ENCODE measurements around the gene OOSP1.
"Not testable (repeated sequence)": the region's sequence is repeated elsewhere in the genome, so short reads cannot be mapped to it uniquely, and the experiment has no call there.

OOSP1 gene

GRCh38 chr11:59960502-59961381 is 22.5 kb downstream of the OOSP1 start:
- no peak for DNase-seq (ENCODE audit: low read depth in 3 of 3)

GRCh38 chr11:59962107-59962482 is 23.9 kb downstream of the OOSP1 start:
- no peak for DNase-seq (ENCODE audit: low read depth in 3 of 3)

- DNase-seq (ENCODE audit: low read depth in 3 of 3) = no peak
Measured at GRCh38 chr11:59963733-59964132, 25.5 kb downstream of the OOSP1 start, which contains the start of gene OOSP4A. TSS of gene OOSP4A (plus strand) at chr11:59964033. CDS start at chr11:59964033, 0 bp downstream.

- DNase-seq (ENCODE audit: low read depth in 3 of 3) = no peak
Measured at GRCh38 chr11:59965424-59965823, 27.2 kb downstream of the OOSP1 start.

GRCh38 chr11:59966201-59966600 is 28.0 kb downstream of the OOSP1 start:
- DNase-seq (ENCODE audit: low read depth in 3 of 3) = no peak

GRCh38 chr11:59967677-59968394 is 29.6 kb downstream of the OOSP1 start:
- no peak for DNase-seq (ENCODE audit: low read depth in 3 of 3)

GRCh38 chr11:59968395-59968783 is 30.2 kb downstream of the OOSP1 start:
- DNase-seq (ENCODE audit: low read depth in 3 of 3) = no peak

- no peak for DNase-seq (ENCODE audit: low read depth in 3 of 3)
Measured at GRCh38 chr11:59973097-59973496, 34.9 kb downstream of the OOSP1 start.

- DNase-seq (ENCODE audit: low read depth in 3 of 3) = no peak
Measured at GRCh38 chr11:59981106-59981770, 43.0 kb downstream of the OOSP1 start.

- not testable (repeated sequence) for DNase-seq (ENCODE audit: low read depth in 3 of 3)
Measured at GRCh38 chr11:59982037-59982436, 43.8 kb downstream of the OOSP1 start.

GRCh38 chr11:59983212-59983611 is 45.0 kb downstream of the OOSP1 start:
- DNase-seq (ENCODE audit: low read depth in 3 of 3) = no peak

- DNase-seq (ENCODE audit: low read depth in 3 of 3) = no peak
Measured at GRCh38 chr11:59984368-59984767, 46.1 kb downstream of the OOSP1 start.

- DNase-seq (ENCODE audit: low read depth in 3 of 3) = no peak
Measured at GRCh38 chr11:59990421-59990820, 52.2 kb downstream of the OOSP1 start.

- no peak for DNase-seq (ENCODE audit: low read depth in 3 of 3)
Measured at GRCh38 chr11:59992425-59992824, 54.2 kb downstream of the OOSP1 start.

- DNase-seq (ENCODE audit: low read depth in 3 of 3) = no peak
Measured at GRCh38 chr11:59997800-59998199, 59.6 kb downstream of the OOSP1 start.

GRCh38 chr11:59999691-60000090 is 61.5 kb downstream of the OOSP1 start:
- no peak for DNase-seq (ENCODE audit: low read depth in 3 of 3)

GRCh38 chr11:60003729-60004128 is 65.5 kb downstream of the OOSP1 start:
- no peak for DNase-seq (ENCODE audit: low read depth in 3 of 3)

- DNase-seq (ENCODE audit: low read depth in 3 of 3) = no peak
Measured at GRCh38 chr11:60005360-60005759, 67.1 kb downstream of the OOSP1 start.
